Transverse colon (tissue), 4 donors: ENCODE results near the gene ANKS1B. TPM values are rescaled to one million over a fixed set of nuclear protein-coding genes. Genes with fewer than 3 reads are reported as not detected.

Experiments
- DNase-seq: peaks from one replicate; pipeline ENCODE4 v3.0.0-alpha.2; 2019
- H3K27ac ChIP-seq, 4 donors: fragments of 200-600 bp; sonication (generic); 2 replicates each; pipeline ENCODE4 v1.5.1; 2016 to 2018; ENCODE audit warnings: inconsistent platforms in 4 of 4
- H3K27me3 ChIP-seq: fragments of 200-600 bp; sonication (generic); 2 replicates; pipeline ENCODE4 v1.5.1; 2017; ENCODE audit warnings: inconsistent platforms
- H3K36me3 ChIP-seq, 4 donors: fragments of 200-600 bp; sonication (generic); 2 replicates each; pipeline ENCODE4 v1.5.1; 2017 to 2019; ENCODE audit warnings: inconsistent platforms in 4 of 4
- H3K4me1 ChIP-seq, 4 donors: fragments of 200-600 bp; sonication (generic); 2 replicates each; pipeline ENCODE4 v1.5.1; 2017 to 2020; ENCODE audit warnings: inconsistent platforms in 4 of 4
- H3K4me3 ChIP-seq, 4 donors: fragments of 200-600 bp; sonication (generic); 1 replicate in 1 of 4; 2 replicates in 3 of 4; pipeline versions ENCODE4 v1.5.1 to v1.6.1; 2017 to 2019; ENCODE audit warnings: inconsistent platforms in 4 of 4
- H3K9me3 ChIP-seq, 2 donors: fragments of 200-600 bp; sonication (generic); 2 replicates each; pipeline ENCODE4 v1.5.1; 2017 to 2019; ENCODE audit warnings: inconsistent platforms in 2 of 2
- CTCF ChIP-seq, 5 experiments: fragments of 200-600 bp in 3 of 5; fragments of 450-650 bp in 2 of 5; sonication (generic) in 3 of 5; IDR thresholded peaks; 1 replicate in 2 of 5; 2 replicates in 3 of 5; pipeline ENCODE4 v1.5.1; 2016 to 2017; ENCODE audit warnings: antibody characterized with exemption in 5 of 5, inconsistent platforms in 3 of 5, mild to moderate bottlenecking in 2 of 5, moderate library complexity in 1 of 5
- EP300 ChIP-seq: sonication (generic); formaldehyde crosslinking; IDR thresholded peaks from one replicate; pipeline ENCODE4 v1.6.1; 2017; ENCODE audit warnings: antibody characterized with exemption, low read depth
- POLR2A ChIP-seq: fragments of 450-650 bp; IDR thresholded peaks from one replicate; pipeline ENCODE4 v1.6.1; 2016; ENCODE audit warnings: antibody characterized with exemption, mild to moderate bottlenecking, moderate library complexity
- POLR2AphosphoS5 ChIP-seq, 3 donors: sonication (generic); formaldehyde crosslinking; IDR thresholded peaks; one replicate each; pipeline ENCODE4 v1.6.1; 2016; ENCODE audit warnings: antibody characterized with exemption in 3 of 3
- WGBS, 2 donors: methylation state at CpG; one replicate each; pipeline ENCODE4 v1.1.5; 2018; ENCODE audit warnings: low coverage in 1 of 2; 5-methylcytosine and 5-hydroxymethylcytosine counted together
- in situ Hi-C, 4 donors: fragments of 200-750 bp; cut with MboI; loops; one replicate each; pipeline versions ENCODE4 v1.15.0 to v1.15.1; 2017; ENCODE audit warnings: low sequenced_read_pairs in 3 of 4, low pct_ligation_motif_present in 1 of 4, low pct_unique_long_range_greater_than_20kb in 1 of 4
- intact Hi-C: fragments of 100-400 bp; cut with DNase I; formaldehyde crosslinking; loops from one replicate; pipeline ENCODE4 v1.15.1; 2023; ENCODE audit warnings: low total_unique reads
- total RNA-seq, 4 donors: library from RNA; depleted of rRNA; stranded (reverse); fragments of >200 nt; gene quantifications; one replicate each; pipeline ENCODE4 v1.1.0, GENCODE V29; 2016

Gene ANKS1B
- total RNA-seq, 4 donors from 2014 or later: 1.4 to 6.4 (median 3.5) TPM; not detected in 1

- intact Hi-C loops (no loop called here), in situ Hi-C loops (no loop called here)
- Histone ChIP-seq H3K27me3 (no peaks in the 10 kb centered on the region), H3K4me1 (no peaks in the 10 kb centered on the region), H3K27ac (peak overlapping the region in 2 of 4 donors; percentile 42 to 49), H3K9me3 (peaks cover 5 to 8% of the 10 kb centered on the region in 2 donors), H3K4me3 (no peak overlapping the region), H3K36me3 (no peaks in the 10 kb centered on the region)
- DNase-seq: no peak
- 27 to 36% methylated on average over 2 of the region's 2 CpGs for WGBS, 2 donors
- TF ChIP-seq CTCF (IDR thresholded peaks at IDR 0.05) (no peak), POLR2AphosphoS5 (IDR thresholded peaks at IDR 0.05) (no peak), EP300 (no peak), POLR2A (no peak)
Measured at GRCh38 chr12:99453836-99454538, 530.7 kb downstream of the ANKS1B start.

- no peaks in the 10 kb centered on the region for H3K4me1 ChIP-seq
- intact Hi-C loops: no loop called here
- H3K9me3 ChIP-seq: no peaks in the 10 kb centered on the region
- TF ChIP-seq POLR2A (no peak), POLR2AphosphoS5 (IDR thresholded peaks at IDR 0.05) (no peak), CTCF (IDR thresholded peaks at IDR 0.05) (no peak), EP300 (no peak)
- 53% methylated on average over 4 of the region's 4 CpGs for WGBS, 2 donors
- in situ Hi-C loops: no loop called here
- DNase-seq: no peak
- peak overlapping the region in 1 of 4 donors; percentile 53 for H3K27ac ChIP-seq
- H3K27me3 ChIP-seq: no peaks in the 10 kb centered on the region
- no peaks in the 10 kb centered on the region for H3K36me3 ChIP-seq
- no peak overlapping the region for H3K4me3 ChIP-seq
Measured at GRCh38 chr12:99450036-99450630, 534.6 kb downstream of the ANKS1B start.

GRCh38 chr12:99444859-99445316, 539.8 kb downstream of the ANKS1B start:
- no peaks in the 10 kb centered on the region for H3K9me3 ChIP-seq
- no peaks in the 10 kb centered on the region for H3K4me1 ChIP-seq
- H3K27me3 ChIP-seq: no peaks in the 10 kb centered on the region
- no peaks in the 10 kb centered on the region for H3K36me3 ChIP-seq
- DNase-seq: no peak
- no peak for TF ChIP-seq CTCF (IDR thresholded peaks at IDR 0.05)
- no peak overlapping the region for H3K27ac ChIP-seq
- in situ Hi-C loops: no loop called here
- no peak overlapping the region for H3K4me3 ChIP-seq
- intact Hi-C loops: no loop called here

GRCh38 chr12:99442758-99443157, 542.0 kb downstream of the ANKS1B start:
- in situ Hi-C loops (no loop called here), intact Hi-C loops (no loop called here)
- no peaks in the 10 kb centered on the region for H3K27me3 ChIP-seq
- no peak for DNase-seq
- no peaks in the 10 kb centered on the region for H3K4me1 ChIP-seq
- H3K9me3 ChIP-seq: no peaks in the 10 kb centered on the region
- TF ChIP-seq POLR2AphosphoS5 (IDR thresholded peaks at IDR 0.05) (no peak), EP300 (no peak), POLR2A (no peak), CTCF (IDR thresholded peaks at IDR 0.05) (no peak)
- 52 to 68% methylated on average over 3 of the region's 3 CpGs for WGBS, 2 donors
- H3K36me3 ChIP-seq: no peaks in the 10 kb centered on the region
- no peak overlapping the region for H3K4me3 ChIP-seq
- H3K27ac ChIP-seq: no peak overlapping the region
